Forelimb muscle (tissue), 1 donor: Measurements from ENCODE around the gene SQSTM1. TPM values are rescaled to one million over a fixed set of nuclear protein-coding genes. Genes with fewer than 3 reads are reported as not detected.

Experiments
- DNase-seq: peaks from one replicate; pipeline ENCODE4 v3.0.0-alpha.2; 2013; ENCODE audit warnings: low read depth
- polyA plus RNA-seq: library from polyadenylated mRNA; unstranded; fragments of 120-200 nt; gene quantifications from one replicate; pipeline ENCODE4 v1.2.1, GENCODE V29; 2013; ENCODE audit not compliant: insufficient read length

Gene SQSTM1
- polyA plus RNA-seq, 1 donor, result 67.5 TPM

- DNase-seq, result no peak
These were observed 15.0 kb upstream of the SQSTM1 start for GRCh38 chr5:179805529-179806249.

- DNase-seq, result no peak
These were observed 14.3 kb upstream of the SQSTM1 start, which contains the start of gene MGAT4B for GRCh38 chr5:179806250-179807048. TSS of gene MGAT4B (minus strand) at chr5:179806866. CDS start at chr5:179806583, 283 bp downstream.

DNA sequence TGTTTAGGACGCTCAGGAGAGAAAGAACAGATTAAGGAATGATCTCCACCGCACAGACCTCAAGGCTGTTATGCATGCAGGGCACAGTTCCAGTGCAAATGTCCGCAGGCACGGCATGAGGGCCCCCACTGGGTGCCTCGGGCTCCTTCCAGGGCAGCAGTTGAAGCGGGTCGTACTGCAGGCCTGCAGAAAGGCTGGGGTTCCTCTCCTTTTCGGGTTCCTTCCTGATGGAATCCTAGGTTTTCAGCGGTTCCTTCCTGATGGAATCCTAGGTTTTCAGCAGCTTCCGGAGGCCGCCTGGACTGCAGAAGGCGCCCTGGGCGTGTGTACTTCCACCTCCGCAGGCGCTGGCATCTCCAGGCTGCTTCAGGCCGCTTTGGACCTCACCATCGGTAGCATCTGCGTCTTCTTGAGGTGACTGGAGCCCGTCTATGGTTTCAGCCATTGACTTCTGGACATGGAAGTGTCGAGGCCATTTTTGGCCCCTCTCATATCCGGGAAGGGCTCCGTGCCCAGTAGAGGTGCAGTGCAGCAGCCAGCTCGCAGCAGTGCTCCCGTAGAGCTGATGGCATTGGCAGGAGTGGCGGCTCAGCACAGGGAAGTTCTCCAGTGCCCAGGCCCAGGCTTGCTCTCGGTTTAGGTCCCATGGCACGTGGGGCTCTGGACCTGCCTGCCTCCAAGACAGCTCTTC is 8.4 kb upstream of the SQSTM1 start:
- DNase-seq, result no peak

GRCh38 chr5:179812997-179813607 is 7.6 kb upstream of the SQSTM1 start:
- no peak for DNase-seq

DNA sequence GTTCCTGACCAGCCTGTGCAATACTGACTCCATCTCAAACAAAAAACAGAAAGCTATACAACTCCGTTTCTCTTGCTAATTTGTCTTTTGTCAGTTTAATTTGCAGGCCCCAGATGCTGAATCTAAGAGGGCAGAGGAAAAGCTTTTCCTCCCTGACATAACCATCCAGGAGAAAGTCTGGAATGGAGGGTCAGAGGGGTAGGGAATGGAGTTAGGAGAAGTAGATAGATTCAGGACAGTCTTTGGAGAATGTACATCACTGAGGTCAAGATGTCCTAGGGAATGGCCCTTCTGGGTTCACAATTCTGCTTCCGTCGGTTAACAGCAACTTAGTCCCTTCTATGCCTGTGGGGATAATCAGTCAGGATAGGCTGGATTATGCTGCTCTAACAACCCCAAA is 6.6 kb upstream of the SQSTM1 start:
- no peak for DNase-seq

GRCh38 chr5:179815491-179816249 is 5.0 kb upstream of the SQSTM1 start:
- no peak for DNase-seq

DNA sequence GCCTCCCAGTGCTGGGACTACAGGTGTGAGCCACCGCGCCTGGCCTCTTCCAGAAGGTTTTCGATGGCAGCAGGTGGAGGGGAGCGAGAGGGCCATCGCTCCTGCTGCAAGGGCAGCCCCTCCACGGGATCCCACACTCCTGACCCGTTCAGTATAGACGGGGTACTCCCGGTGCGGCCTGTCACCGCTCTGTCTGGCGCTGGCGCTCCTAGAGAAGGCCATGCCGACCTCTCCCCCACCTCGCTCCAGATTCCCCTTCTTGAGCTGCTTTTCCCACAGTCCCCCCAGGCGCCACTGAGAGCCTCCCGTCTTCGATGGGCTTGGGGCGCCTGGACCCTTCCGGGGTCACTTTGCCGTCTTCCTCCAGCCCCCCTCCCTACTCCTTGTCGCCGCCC is 4.3 kb upstream of the SQSTM1 start:
- DNase-seq, result no peak

DNA sequence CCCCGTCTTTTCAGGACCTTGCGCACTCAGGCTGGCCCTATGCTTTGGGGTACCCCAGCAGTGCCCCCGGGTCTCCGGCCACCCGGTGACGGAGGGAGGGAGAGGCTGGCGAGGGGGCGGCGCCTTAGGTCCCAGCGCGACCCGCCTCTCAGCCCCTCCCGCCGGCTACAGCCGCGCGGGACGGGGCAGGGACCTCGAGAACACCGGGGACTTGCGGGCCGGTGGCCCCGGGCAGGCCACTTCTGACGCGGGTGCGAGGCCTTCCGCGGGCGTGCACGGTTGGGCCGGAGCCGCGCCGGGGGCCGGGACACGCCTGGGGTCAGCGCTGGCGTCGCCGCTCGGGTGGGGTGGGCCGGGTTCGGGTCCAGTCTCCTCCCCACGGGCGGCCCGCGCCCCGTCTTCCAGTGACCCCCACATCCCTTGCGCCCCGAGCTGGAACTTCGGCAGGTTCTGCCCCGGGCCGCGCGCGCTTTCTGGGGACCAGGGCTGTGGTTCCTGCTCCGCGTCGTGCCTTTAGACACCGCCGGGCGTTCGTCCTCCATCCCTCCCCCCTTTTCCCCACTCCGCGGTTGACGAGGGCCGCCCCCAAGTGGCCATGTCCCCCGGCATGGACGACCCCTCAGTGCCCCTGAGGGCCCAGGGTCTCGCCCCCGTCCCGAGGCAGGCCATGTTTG is 3.8 kb upstream of the SQSTM1 start:
- DNase-seq, result no peak

DNA sequence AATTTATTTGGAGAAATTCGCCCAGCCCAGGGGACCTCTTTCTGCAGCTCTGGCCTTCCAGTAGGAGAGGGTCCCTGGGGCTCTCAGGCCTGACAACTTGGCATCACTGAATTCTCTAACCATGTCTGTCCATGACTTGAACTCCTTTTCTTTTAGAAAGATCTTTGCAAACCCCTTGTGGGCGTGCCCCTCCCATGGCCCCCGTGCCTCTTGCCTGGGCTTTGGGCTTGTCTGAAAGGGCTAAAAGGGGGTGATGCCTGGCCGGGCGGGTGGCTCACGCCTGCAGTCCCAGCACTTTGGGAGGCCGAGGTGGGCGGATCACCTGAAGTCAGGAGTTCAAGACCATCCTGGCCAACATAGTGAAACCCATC is 3.2 kb upstream of the SQSTM1 start:
- DNase-seq, result no peak

DNA sequence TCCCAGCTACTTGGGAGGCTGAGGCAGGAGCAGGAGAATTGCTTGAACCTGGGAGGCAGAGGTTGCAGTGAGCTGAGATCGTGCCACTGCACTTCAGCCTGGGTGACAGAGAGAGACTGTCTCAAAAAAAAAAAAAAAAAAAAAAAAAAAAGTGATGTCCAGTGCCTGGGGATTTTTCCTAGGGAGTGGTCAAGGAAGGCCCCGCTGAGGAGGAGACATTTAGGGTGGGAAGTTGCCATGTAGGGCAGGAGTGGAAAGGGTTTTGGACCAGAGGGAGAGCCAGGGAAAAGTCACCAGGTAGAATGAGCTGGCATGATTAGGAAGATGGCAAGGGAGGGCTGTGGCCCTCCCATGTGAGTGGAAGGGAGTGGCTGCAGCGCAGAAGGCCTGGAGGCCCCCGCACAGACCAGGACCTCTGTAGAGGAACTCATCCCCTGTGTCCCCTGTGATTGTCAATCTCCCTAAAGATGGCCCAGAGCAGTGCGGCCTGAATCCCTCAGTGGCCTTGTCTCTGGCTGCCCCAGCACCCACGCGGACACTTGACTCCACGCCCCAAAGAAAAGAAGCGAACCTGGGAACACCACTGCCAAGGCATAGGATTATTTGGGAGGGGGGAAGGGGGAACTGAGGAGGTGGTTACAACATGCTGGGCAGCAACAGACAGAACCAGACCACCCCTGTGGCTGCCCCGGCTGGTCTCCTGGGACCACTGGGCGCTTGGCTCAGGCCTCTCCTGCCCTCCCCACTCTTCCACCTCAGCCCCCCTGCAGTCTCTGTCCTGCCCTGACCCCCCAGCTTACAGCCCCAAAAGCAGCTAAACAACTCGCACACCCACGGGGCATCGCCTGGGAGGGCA is 2.6 kb upstream of the SQSTM1 start:
- no peak for DNase-seq

DNA sequence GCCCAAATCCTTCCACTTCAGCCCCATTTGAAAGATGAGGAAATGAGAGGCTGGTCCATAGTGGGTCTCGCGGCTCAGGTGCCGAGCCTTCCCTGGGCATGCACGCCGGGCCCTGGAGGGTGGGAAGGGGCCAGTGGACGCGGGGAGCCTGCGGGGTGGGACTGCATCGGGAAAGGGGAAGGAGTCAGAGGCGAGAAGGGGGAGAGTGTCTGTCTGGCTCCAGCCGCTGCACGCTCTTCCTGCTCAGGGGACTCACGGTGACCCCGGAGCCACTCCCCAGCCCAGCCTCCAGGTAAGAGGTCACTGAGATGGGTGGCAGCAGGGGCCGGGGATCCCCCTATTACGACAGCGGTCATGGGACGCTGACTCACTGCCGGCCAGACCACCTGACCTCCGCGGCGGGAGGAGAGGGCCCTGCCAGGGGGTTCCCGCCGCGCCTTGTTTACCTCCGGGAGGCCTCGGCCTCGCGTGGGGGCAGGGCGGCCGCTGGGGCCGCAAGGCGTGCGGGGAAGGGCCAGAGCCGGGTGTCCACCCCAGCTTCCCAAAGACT is 1.9 kb upstream of the SQSTM1 start:
- peak; percentile 61 for DNase-seq

DNA sequence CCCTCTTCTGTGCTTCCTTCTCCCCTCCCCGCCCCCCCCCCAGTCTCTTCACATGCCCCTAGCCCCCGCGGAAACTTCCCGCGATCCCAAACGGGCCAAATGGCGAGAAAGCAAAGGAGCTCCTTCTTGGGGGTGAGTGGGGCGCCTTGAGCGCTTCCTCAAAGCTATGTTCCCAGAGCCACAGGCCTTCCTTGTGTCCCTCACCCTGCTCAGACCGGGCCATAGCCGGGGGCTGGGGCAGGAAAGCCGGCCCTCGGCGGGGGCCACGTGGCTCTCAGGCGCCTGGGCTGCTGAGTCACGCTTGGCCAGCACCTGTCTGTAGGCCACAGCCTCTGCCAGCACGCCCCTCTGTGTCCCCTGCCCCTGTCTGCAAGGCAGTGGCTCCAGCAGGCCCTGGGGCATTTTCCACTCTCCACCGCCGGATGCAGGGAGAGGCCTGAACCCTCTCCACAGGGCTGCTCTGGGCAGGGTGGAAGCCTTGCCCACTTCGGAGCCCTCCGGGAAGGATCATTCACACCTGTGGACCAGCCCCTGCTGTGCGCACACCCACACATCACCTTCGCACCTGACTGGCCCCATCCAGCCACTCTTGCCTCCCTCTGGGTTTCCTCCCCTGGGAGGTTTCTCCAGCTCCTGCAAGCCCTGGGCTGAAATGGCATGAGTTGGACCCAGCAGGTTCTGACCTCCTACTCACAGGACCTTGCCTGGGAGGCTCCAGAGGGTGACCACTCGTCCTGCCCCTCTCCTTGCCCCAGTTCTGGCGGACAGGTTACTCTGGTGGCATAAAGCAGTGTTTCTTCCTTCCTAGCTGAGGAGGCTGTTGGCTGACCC is 1.2 kb upstream of the SQSTM1 start:
- DNase-seq, result no peak

- no peak for DNase-seq
These were observed 600 bp upstream of the SQSTM1 start for GRCh38 chr5:179820127-179820482.

DNA sequence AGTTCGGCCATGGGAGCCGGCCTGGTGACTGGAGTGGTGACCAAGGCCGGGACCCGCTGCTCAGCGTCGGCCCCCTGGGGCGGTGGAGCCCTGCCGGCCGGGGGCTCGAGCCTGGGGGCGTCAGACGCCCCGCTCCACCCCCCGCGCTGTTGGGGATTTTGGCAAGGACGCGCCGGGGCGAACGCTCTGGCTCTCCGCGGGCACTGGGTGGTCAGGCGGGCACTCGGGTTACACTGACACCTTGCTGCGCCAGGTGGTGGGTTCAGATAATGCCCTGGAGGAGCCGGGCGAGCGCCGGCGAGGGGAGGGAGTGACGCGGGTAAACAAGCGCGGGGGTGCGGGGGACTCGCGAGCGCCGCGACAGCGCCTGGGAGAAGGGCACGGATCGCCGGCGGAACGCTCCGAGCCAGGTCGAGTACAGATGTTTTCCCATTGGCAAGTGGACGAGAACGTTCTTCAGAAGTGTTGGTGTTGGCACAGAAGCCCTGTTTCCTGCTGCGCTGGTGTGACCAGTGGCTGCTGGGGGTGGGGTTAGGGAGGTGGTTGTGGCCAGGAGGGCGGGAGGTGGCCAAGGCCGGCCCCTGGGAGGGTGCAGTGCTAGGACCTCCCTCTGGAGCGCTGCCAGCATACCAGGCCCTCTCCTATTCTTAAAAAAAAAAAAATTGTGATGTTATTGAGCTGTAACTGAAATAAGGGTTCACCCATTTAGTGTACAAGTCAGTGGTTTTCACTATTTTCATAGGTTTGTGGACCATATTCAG is 773 bp downstream of the SQSTM1 start:
- DNase-seq, result peak; percentile 73

DNA sequence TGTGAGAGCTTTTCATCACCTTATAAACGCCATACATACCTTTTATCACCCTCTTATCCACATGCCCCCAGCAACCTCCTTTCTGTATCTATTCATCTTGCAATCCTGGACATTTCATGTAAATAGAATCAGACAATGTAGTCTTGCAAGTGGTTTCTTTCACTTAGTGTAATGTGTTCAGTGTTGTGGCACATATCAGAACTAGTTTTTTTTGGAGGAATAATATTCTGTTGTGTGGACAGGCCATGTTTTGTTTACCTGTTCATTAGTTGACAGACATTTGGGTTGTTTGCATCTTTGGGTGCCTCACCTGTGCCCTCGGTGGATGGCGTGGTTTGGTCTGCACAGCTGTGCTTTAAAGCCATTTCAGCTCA is 1.3 kb downstream of the SQSTM1 start:
- DNase-seq, result no peak

DNA sequence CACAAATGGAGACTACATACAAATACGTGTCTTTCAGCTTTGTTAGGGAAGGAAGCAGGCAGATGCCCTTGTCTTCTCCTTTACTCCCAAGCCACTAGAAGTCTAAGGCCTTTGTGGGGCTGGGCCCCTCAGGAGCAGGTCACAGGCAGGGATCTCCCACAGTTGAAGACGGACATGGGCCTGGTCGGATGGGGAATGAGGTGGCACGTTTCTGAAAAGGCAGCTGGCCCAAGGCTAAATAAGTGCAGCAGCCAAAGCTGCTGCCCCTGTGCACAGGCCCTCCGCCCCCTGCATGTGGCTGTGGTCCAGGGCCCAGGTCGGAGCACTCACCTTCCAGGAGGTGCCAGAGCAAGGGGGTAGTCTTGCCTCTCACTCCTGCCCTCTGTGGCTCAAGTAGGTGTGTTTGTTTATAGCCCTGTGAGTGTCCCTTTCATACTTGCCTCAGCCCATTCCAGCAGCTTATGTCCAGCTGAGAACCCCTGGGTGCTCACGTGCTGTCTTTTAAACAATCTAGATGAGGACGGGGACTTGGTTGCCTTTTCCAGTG is 1.8 kb downstream of the SQSTM1 start:
- DNase-seq, result no peak

GRCh38 chr5:179823937-179824744 is 3.4 kb downstream of the SQSTM1 start:
- DNase-seq, result no peak
